Measurements from ENCODE around the gene DYNLT5.
"Not testable (repeated sequence)": the region's sequence is repeated elsewhere in the genome, so short reads cannot be mapped to it uniquely, and the experiment has no call there.

The DYNLT5 gene

GRCh38 chr1:66750577-66750976 is 1.7 kb upstream of the DYNLT5 start:
- DNase-seq (ENCODE audit: low spot score) = no peak

- no peak for DNase-seq (ENCODE audit: low spot score)
These were observed 1.1 kb upstream of the DYNLT5 start for GRCh38 chr1:66751160-66751559.

GRCh38 chr1:66752671-66753371 is 562 bp downstream of the DYNLT5 start:
- DNase-seq (ENCODE audit: low spot score) = no peak

GRCh38 chr1:66757722-66758240 is 5.5 kb downstream of the DYNLT5 start:
- no peak for DNase-seq (ENCODE audit: low spot score)

GRCh38 chr1:66758241-66758755 is 6.0 kb downstream of the DYNLT5 start:
- no peak for DNase-seq (ENCODE audit: low spot score)

- no peak for DNase-seq (ENCODE audit: low spot score)
These were observed 8.2 kb downstream of the DYNLT5 start for GRCh38 chr1:66760506-66760905.

- no peak for DNase-seq (ENCODE audit: low spot score)
These were observed 9.0 kb downstream of the DYNLT5 start for GRCh38 chr1:66761221-66761620.

- DNase-seq (ENCODE audit: low spot score) = peak; percentile 63
These were observed 12.8 kb downstream of the DYNLT5 start for GRCh38 chr1:66764994-66765578.

GRCh38 chr1:66767626-66768025 is 15.4 kb downstream of the DYNLT5 start:
- no peak for DNase-seq (ENCODE audit: low spot score)

GRCh38 chr1:66768965-66769364 is 16.7 kb downstream of the DYNLT5 start:
- peak; percentile 39 for DNase-seq (ENCODE audit: low spot score)

GRCh38 chr1:66769512-66770229 is 17.4 kb downstream of the DYNLT5 start:
- DNase-seq (ENCODE audit: low spot score) = peak; percentile 43

GRCh38 chr1:66770240-66770639 is 18.0 kb downstream of the DYNLT5 start:
- DNase-seq (ENCODE audit: low spot score) = no peak

- peak; percentile 51 for DNase-seq (ENCODE audit: low spot score)
These were observed 18.4 kb downstream of the DYNLT5 start for GRCh38 chr1:66770694-66771093.

- no peak for DNase-seq (ENCODE audit: low spot score)
These were observed 21.0 kb downstream of the DYNLT5 start for GRCh38 chr1:66773227-66773626.

GRCh38 chr1:66774438-66774837 is 22.2 kb downstream of the DYNLT5 start:
- DNase-seq (ENCODE audit: low spot score) = no peak

- DNase-seq (ENCODE audit: low spot score) = no peak
These were observed 23.4 kb downstream of the DYNLT5 start for GRCh38 chr1:66775646-66776045.

- DNase-seq (ENCODE audit: low spot score) = no peak
These were observed 25.6 kb downstream of the DYNLT5 start for GRCh38 chr1:66777831-66778230.

GRCh38 chr1:66778266-66778665 is 26.0 kb downstream of the DYNLT5 start:
- DNase-seq (ENCODE audit: low spot score) = no peak

- DNase-seq (ENCODE audit: low spot score) = no peak
These were observed 26.7 kb downstream of the DYNLT5 start for GRCh38 chr1:66778969-66779368.

- no peak for DNase-seq (ENCODE audit: low spot score)
These were observed 27.3 kb downstream of the DYNLT5 start for GRCh38 chr1:66779475-66780078.

- not testable (repeated sequence) for DNase-seq (ENCODE audit: low spot score)
These were observed 33.5 kb downstream of the DYNLT5 start for GRCh38 chr1:66785800-66786199.

- DNase-seq (ENCODE audit: low spot score) = no peak
These were observed 35.4 kb downstream of the DYNLT5 start for GRCh38 chr1:66787641-66788040.

Data from SW480 (cell line).